OCI-LY1 (cell line): ENCODE data around the gene CDC123.

Source experiments
- H2AFZ ChIP-seq: fragments of 200-600 bp; sonication (generic), shearing (Covaris generic); 2 replicates; pipeline ENCODE4 v1.6.0; 2014; ENCODE audit warnings: antibody characterized with exemption, mild to moderate bottlenecking, low read length
- H3F3A ChIP-seq: fragments of 200-600 bp; sonication (generic), shearing (Covaris generic); 2 replicates; pipeline ENCODE4 v1.6.0; 2014; ENCODE audit warnings: mild to moderate bottlenecking, antibody characterized with exemption, low read length, moderate library complexity; ENCODE audit not compliant: insufficient read depth
- H3K27ac ChIP-seq: fragments of 200-600 bp; sonication (generic); 2 replicates; pipeline ENCODE4 v1.5.1; 2014; ENCODE audit warnings: low read length, mixed run types, mild to moderate bottlenecking, low read depth; ENCODE audit not compliant: poor library complexity, severe bottlenecking
- H3K27me3 ChIP-seq: fragments of 200-600 bp; sonication (generic); 2 replicates; pipeline ENCODE4 v1.6.0; 2014; ENCODE audit warnings: antibody characterized with exemption, mild to moderate bottlenecking, low read length, moderate library complexity; ENCODE audit not compliant: insufficient read depth
- H3K36me3 ChIP-seq: fragments of 200-600 bp; sonication (generic); 2 replicates; pipeline ENCODE4 v1.6.1; 2014; ENCODE audit warnings: mild to moderate bottlenecking, antibody characterized with exemption, low read length, moderate library complexity, mixed read lengths; ENCODE audit not compliant: insufficient read depth
- H3K4me1 ChIP-seq: fragments of 200-600 bp; sonication (generic); 2 replicates; pipeline ENCODE4 v1.5.1; 2014; ENCODE audit warnings: mild to moderate bottlenecking, low read length, moderate library complexity; ENCODE audit not compliant: insufficient read depth, severe bottlenecking
- H3K4me2 ChIP-seq: fragments of 200-600 bp; sonication (generic), shearing (Covaris generic); 2 replicates; pipeline ENCODE4 v1.6.1; 2014; ENCODE audit warnings: low read length
- H3K4me3 ChIP-seq: fragments of 200-600 bp; sonication (generic); 2 replicates; pipeline ENCODE4 v1.5.1; 2014; ENCODE audit warnings: low read length, low read depth, mild to moderate bottlenecking, mixed read lengths; ENCODE audit not compliant: poor library complexity, severe bottlenecking
- H3K79me2 ChIP-seq: fragments of 200-600 bp; shearing (Covaris generic); 2 replicates; pipeline ENCODE4 v1.6.1; 2016; ENCODE audit warnings: mixed run types, low read length, mixed read lengths; ENCODE audit not compliant: insufficient read depth
- H3K9ac ChIP-seq: fragments of 200-600 bp; sonication (generic), shearing (Covaris generic); 2 replicates; pipeline ENCODE4 v1.6.1; 2014; ENCODE audit warnings: mild to moderate bottlenecking, low read length, mixed read lengths
- H3K9me2 ChIP-seq: fragments of 200-600 bp; sonication (generic), shearing (Covaris generic); 2 replicates; pipeline ENCODE4 v1.6.1; 2014; ENCODE audit warnings: low read depth, mild to moderate bottlenecking, low read length, mixed read lengths
- H3K9me3 ChIP-seq: fragments of 200-600 bp; shearing (Covaris generic); 2 replicates; pipeline ENCODE4 v1.6.1; 2014; ENCODE audit warnings: low read length, mixed read lengths
- H4K20me1 ChIP-seq: fragments of 200-600 bp; sonication (generic), shearing (Covaris generic); 2 replicates; pipeline ENCODE4 v1.6.0; 2016; ENCODE audit warnings: mild to moderate bottlenecking, low read length; ENCODE audit not compliant: insufficient read depth
- EZH2 ChIP-seq: fragments of 200-600 bp; sonication (generic), shearing (Covaris generic); IDR thresholded peaks from 2 replicates; pipeline ENCODE4 v1.8.0; 2017; ENCODE audit warnings: borderline replicate concordance, mixed run types, mild to moderate bottlenecking, antibody characterized with exemption, low read length, moderate library complexity, mixed read lengths
- TF ChIP-seq, protein P1 (sequence below): fragments of 200-600 bp; sonication (generic), shearing (Covaris generic); IDR thresholded peaks from 2 replicates; pipeline ENCODE4 v1.5.1; 2017; ENCODE audit warnings: mild to moderate bottlenecking, antibody characterized with exemption, low read length, moderate library complexity, mixed read lengths

The CDC123 gene

DNA sequence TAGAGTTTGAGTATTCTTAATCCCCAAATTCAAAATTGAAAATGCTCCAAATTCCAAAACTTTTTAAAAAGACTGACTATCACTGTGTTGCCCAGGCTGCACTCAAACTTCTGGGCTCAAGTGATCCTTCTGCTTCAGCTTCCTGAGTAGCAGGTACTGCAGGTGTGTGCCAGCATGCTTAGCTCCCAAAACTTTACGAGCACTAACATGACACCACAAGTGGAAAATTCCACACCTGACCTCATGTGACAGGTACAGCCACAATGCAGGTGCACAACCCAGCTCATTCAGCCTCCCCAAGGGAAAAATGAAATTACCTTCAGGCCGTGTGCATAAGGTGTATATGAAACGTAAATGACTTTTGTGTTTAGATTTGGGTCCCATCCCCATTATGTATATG lies 16.5 kb downstream of the CDC123 start:
- Histone ChIP-seq H3K9me2 (no peaks in the 10 kb centered on the region), H2AFZ (no peak overlapping the region), H3F3A (no peaks in the 10 kb centered on the region; the same call in 1 of the 2 replicates), H3K9ac (no peak overlapping the region), H3K4me3 (no peak overlapping the region), H3K4me2 (no peak overlapping the region), H3K36me3 (peaks cover 93% of the 10 kb centered on the region), H4K20me1 (no peaks in the 10 kb centered on the region), H3K79me2 (no peaks in the 10 kb centered on the region), H3K27ac (peak overlapping the region; percentile 16), H3K9me3 (no peaks in the 10 kb centered on the region), H3K27me3 (no peaks in the 10 kb centered on the region), H3K4me1 (peaks cover 17% of the 10 kb centered on the region)
- TF ChIP-seq, protein P1, sequence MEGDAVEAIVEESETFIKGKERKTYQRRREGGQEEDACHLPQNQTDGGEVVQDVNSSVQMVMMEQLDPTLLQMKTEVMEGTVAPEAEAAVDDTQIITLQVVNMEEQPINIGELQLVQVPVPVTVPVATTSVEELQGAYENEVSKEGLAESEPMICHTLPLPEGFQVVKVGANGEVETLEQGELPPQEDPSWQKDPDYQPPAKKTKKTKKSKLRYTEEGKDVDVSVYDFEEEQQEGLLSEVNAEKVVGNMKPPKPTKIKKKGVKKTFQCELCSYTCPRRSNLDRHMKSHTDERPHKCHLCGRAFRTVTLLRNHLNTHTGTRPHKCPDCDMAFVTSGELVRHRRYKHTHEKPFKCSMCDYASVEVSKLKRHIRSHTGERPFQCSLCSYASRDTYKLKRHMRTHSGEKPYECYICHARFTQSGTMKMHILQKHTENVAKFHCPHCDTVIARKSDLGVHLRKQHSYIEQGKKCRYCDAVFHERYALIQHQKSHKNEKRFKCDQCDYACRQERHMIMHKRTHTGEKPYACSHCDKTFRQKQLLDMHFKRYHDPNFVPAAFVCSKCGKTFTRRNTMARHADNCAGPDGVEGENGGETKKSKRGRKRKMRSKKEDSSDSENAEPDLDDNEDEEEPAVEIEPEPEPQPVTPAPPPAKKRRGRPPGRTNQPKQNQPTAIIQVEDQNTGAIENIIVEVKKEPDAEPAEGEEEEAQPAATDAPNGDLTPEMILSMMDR: no peak
- TF ChIP-seq EZH2: no peak

DNA sequence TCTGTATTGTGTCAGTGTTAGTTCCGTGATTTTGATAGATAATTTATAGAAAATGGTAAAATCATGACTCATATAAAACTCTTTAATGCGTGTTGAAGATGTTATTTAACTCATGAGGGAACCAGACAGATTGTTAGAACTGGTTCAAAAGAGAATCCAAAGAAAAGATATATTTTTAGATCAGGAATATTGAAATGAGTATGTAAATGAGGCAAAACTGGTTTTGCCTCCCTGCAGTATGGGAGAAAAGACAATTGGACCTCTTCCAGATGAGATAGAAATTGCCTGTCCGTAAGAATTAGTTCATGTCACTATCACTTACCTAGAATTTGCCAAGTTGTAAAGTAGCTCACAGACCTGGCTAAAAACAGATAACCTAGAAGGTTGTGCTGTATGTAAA lies 17.6 kb downstream of the CDC123 start:
- Histone ChIP-seq H3K4me2 (no peak overlapping the region), H3K36me3 (peaks cover 91% of the 10 kb centered on the region), H3K27me3 (no peaks in the 10 kb centered on the region), H3K9me2 (no peaks in the 10 kb centered on the region), H3K4me3 (no peak overlapping the region), H3K79me2 (no peaks in the 10 kb centered on the region), H3K27ac (peak overlapping the region; percentile 15), H3K9me3 (no peaks in the 10 kb centered on the region), H3K9ac (no peak overlapping the region), H2AFZ (no peak overlapping the region), H3K4me1 (peaks cover 17% of the 10 kb centered on the region), H3F3A (no peaks in the 10 kb centered on the region; the same call in 1 of the 2 replicates), H4K20me1 (no peaks in the 10 kb centered on the region)
- TF ChIP-seq EZH2: no peak
- TF ChIP-seq, protein P1: no peak

DNA sequence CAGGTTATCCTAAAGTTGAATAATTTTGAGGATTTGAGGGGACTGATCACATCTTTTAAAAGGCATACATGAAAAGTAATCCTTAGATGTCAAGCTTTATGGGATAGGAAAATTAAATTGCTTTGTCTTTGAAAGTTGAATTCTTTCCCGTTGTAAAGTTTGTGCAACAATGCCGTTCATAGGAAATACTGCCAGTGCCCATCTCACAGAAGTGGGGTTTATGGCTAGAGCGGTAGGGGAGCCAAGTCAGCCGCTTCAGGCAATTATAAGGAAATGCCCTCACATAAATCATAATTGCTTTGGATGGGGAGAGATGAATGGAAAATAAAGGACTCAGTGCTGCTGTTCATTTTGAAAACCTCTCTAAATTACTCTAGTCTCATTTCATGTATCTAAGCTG lies 18.1 kb downstream of the CDC123 start:
- Histone ChIP-seq H3K27ac (no peak overlapping the region), H3K9me2 (no peaks in the 10 kb centered on the region), H3K9me3 (no peaks in the 10 kb centered on the region), H3K4me2 (no peak overlapping the region), H4K20me1 (no peaks in the 10 kb centered on the region), H3K4me1 (peaks cover 17% of the 10 kb centered on the region), H3K9ac (no peak overlapping the region), H3K4me3 (no peak overlapping the region), H2AFZ (no peak overlapping the region), H3F3A (no peaks in the 10 kb centered on the region; the same call in 1 of the 2 replicates), H3K36me3 (peaks cover 91% of the 10 kb centered on the region), H3K27me3 (no peaks in the 10 kb centered on the region), H3K79me2 (no peaks in the 10 kb centered on the region)
- TF ChIP-seq, protein P1: no peak
- TF ChIP-seq EZH2: no peak
